NCI-H526 (cell line): ENCODE data around the gene LYRM9.
A peak's percentile ranks its signal among the peaks of the same experiment; 100 is the strongest.
"Not testable (repeated sequence)": the region's sequence is repeated elsewhere in the genome, so short reads cannot be mapped to it uniquely, and the experiment has no call there.

Experiments used
- DNase-seq, 2 experiments: peaks; one replicate each; lab custom pipeline; 2025; lab: John Stamatoyannopoulos, UW

Gene LYRM9

DNA sequence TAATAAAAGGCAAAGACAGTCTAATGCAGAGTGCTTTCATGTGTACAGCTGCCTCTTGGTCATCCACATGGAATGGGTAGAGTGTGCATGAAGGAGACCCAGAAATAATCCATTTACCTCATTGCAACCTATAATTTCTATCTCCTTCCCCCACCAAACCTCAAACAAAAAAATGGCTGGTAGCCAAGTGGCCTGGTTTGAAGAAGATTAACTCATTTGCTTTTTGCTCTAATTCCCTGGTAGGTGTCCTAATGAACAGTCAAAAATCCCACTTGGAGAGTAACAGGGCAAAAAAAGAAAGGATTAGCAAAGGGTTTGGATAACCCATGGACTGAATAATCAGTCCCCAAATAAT is 13.0 kb upstream of the LYRM9 start:
- DNase-seq, result no peak

DNA sequence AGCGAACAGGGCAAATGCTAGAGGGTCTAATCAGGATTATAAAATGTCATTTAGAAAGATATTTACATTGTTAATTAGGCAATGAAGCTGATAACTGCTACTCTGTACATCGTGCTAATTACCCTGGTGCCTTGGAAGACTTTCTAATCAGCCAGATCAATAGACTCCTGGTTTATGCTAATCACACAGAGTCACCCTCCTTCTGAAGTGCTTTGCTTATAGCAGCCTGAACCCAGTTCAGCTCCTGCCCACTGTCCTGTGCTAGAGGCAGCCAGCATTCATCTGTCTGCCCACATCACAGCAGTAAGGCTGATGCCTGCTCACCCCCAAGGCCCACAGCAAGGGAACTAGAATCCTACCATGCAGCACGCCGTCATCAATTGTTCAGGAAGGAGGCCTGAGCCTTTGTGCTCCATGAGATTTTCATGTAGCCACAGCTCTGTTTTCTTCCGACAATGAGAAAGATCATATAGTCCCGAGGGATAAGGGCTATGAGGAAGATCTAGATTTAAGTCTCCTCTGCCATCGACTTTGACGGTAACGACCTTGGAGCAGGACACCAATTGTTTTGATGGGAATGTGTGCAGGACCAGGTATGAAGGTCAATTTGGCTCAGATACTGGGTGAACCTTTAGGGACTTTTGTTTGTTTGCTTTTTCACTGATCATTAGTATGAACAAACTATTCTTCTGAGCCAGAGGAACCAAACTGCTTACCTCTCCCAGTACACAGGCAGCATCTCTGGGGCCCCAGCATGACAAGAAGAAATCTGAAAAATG is 12.5 kb upstream of the LYRM9 start:
- peak; percentile 61 to 72 for DNase-seq

- DNase-seq, result peak; percentile 63 to 68
Observed at GRCh38 chr17:27904534-27905446, 11.6 kb upstream of the LYRM9 start.

- peak; percentile 88 to 90 for DNase-seq
Observed at GRCh38 chr17:27904114-27904513, 10.9 kb upstream of the LYRM9 start.

GRCh38 chr17:27899525-27899924 is 6.4 kb upstream of the LYRM9 start:
- no peak for DNase-seq

- DNase-seq, result no peak
Observed at GRCh38 chr17:27898096-27898495, 4.9 kb upstream of the LYRM9 start.

DNA sequence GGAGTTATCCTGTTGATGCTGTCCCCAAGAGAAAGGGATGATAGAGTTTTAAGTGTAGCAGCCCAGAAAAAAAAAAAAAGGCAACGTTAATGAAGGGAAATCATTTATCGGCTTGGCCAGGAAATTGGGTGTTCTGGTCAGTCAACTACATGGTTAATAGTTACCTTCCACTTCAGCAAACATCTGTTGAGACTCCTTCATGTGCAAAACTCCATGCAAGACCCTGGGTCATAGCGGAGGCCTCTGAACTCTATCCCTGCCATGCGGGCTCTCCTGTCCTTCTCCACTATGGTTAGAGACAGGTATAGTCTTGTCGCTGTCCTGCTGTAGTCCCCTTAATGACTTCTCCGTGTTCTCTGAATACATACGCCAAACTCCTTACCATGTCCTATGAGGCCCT is 3.5 kb upstream of the LYRM9 start:
- no peak for DNase-seq

DNA sequence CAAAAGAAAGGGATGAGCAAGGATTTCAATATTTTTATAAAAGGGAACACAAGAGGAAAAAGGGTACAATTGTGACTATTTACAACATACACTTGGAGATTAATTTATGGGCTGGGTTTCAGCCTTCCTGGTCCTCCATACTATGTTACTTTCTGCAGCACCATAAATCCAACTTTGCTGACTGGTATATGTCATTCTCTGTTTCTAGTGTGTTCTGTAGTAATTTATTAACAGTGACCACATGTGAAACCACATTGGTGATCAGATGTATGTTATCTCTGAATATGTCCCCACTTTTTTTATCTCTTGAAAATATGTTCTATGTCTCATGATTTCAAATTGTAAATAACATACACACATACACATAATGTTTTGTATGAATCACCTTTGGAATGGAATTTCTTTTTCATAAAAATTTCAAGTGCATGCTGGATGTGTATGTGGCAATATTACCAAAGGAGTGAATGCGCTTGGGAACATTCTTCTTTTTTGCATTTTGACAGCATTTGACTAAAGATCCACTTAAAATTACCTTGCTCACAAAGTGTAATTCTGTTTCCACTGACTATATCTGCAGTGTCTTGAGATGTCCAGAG is 2.9 kb upstream of the LYRM9 start:
- no peak for DNase-seq

GRCh38 chr17:27895123-27895895 is 2.1 kb upstream of the LYRM9 start:
- peak; percentile 96 for DNase-seq

GRCh38 chr17:27893841-27894503 is 807 bp upstream of the LYRM9 start:
- DNase-seq, result peak in 1 of 2 experiments; percentile 27

DNA sequence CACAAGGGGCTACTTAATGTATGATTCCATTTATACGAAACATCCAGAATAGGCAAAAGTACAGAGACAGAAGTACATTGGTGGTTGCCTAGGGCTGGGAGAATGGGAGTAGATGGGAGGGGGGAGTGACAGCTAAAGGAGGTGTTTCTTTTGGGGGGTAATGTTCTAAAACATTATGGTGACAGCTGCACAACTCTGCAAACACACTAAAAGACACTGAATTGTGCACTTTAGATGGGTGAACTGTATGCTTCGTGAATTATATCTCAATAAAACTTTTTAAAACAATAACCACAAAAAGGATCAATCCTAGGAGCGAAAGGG is 661 bp downstream of the LYRM9 start:
- no peak for DNase-seq

DNA sequence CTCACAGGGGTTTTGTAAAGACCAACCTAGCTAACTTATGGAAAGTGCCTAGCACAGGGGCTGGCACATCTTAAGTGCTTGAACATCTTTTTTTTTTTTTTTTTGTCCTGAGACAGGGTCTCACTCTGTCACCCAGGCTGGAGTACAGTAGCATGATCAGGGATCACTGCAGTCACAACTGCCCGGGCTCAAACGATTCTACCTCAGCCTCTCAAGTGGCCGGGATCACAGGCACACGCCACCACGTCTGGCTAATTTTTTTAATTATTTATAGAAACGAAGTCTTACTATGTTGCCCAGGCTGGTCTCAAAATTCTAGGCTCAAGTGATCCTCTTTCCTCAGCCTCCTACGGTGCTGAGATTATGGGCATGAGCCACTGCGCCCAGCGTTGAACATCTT is 1.3 kb downstream of the LYRM9 start:
- DNase-seq, result no peak

DNA sequence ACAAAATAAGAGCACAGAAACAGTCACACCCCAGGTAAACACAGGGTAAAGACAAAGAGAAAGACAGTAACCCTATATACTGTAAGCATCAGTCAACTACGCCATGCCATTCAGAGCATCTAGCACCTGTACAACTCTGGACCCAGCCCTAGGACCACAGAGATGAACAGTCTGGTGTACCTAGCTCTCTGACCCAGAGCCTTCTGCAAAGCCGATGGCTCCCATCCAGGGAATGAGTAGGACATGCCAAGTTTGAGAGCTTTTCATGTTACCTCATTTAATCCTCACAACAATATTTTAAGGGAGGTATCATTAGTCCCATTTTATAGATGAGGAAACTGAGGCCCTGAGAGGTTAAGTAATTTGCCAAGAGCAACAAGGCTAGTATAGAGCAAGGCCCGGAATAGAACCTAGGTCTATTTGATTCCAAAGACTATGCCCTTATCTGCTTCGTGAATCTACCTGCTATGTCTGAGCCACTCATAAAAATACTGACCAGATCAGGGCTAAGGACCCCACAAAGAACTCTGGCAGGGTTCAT is 3.4 kb downstream of the LYRM9 start:
- DNase-seq, result no peak

- DNase-seq, result no peak
Observed at GRCh38 chr17:27888945-27889344, 4.2 kb downstream of the LYRM9 start.

DNA sequence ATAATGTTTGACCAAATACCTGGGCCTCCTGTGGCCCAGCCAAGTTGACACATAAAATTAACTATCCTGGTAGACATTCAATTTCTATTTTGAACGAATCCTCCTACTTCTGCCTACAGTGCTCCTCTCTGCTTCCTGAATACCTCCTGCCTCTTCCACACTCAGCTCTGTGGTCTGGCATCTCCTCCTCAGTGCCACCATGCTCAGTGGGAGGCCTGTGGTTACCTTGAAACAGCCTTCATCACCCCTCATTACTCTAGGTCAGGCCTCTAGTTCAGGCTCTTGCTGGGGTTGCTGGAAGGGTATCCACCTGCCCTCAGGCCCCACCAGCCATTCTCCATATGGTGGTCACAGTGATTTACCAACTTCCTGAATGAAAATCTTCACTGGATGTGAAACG is 5.1 kb downstream of the LYRM9 start:
- DNase-seq, result no peak

DNA sequence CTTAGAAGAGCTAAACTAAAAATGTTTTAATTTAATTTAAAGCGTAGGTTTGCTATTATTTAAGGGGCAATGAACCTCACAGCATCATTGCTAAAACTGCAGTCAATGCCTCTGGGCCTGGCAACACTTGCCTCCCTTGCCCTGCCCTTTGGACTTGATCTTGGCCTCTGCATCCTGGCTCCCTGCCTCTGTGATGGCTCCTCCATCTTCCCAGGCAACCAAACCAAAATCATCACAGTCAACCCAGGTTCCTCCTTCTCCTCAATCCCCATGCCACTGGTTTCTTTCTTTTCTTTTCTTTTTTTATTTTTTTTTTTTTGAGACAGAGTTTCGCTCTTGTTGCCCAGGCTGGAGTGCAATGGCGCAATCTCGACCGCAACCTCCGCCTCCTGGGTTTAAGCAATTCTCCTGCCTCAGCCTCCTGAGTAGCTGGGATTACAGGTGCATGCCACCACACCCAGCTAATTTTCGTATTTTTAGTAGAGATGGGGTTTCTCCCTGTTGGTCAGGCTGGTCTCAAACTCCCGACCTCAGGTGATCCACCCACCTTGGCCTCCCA is 6.7 kb downstream of the LYRM9 start:
- not testable (repeated sequence) for DNase-seq

- DNase-seq, result no peak
Observed at GRCh38 chr17:27882162-27882840, 10.9 kb downstream of the LYRM9 start.

- DNase-seq, result peak; percentile 28 to 92
Observed at GRCh38 chr17:27879987-27880608, 13.1 kb downstream of the LYRM9 start.

- DNase-seq, result no peak
Observed at GRCh38 chr17:27878776-27879562, 14.2 kb downstream of the LYRM9 start.
